Stimulated activated CD8-positive, alpha-beta memory T cell treated with anti-CD3 and anti-CD28 coated beads, Interleukin-12 subunit alpha, Interleukin-12 subunit beta, amount 100 ng/mL, for 24 hours (primary cell): ENCODE data around the gene SLC22A16.

ENCODE experiments used
- DNase-seq: peaks from one replicate; pipeline ENCODE4 v3.0.0-alpha.2; 2020; ENCODE audit errors: extremely low read depth

The SLC22A16 gene

GRCh38 chr6:110448846-110449540 is 27.4 kb downstream of the SLC22A16 start:
- no peak for DNase-seq

- DNase-seq = no peak
These were observed 28.7 kb downstream of the SLC22A16 start for GRCh38 chr6:110447761-110448160.

- no peak for DNase-seq
These were observed 30.0 kb downstream of the SLC22A16 start for GRCh38 chr6:110446405-110446804.

- DNase-seq = no peak
These were observed 36.4 kb downstream of the SLC22A16 start for GRCh38 chr6:110440026-110440425.

GRCh38 chr6:110439356-110439755 is 37.1 kb downstream of the SLC22A16 start:
- no peak for DNase-seq

GRCh38 chr6:110434961-110435602 is 41.3 kb downstream of the SLC22A16 start:
- DNase-seq = no peak

GRCh38 chr6:110432285-110432900 is 44.0 kb downstream of the SLC22A16 start:
- DNase-seq = no peak

- DNase-seq = no peak
These were observed 45.7 kb downstream of the SLC22A16 start for GRCh38 chr6:110430741-110431140.

- DNase-seq = no peak
These were observed 46.2 kb downstream of the SLC22A16 start for GRCh38 chr6:110430236-110430635.

GRCh38 chr6:110428153-110428552 is 48.3 kb downstream of the SLC22A16 start:
- DNase-seq = no peak

GRCh38 chr6:110425816-110426215 is 50.6 kb downstream of the SLC22A16 start:
- DNase-seq = no peak

GRCh38 chr6:110422444-110422822 is 54.0 kb downstream of the SLC22A16 start:
- no peak for DNase-seq

GRCh38 chr6:110421749-110422443 is 54.5 kb downstream of the SLC22A16 start:
- no peak for DNase-seq

GRCh38 chr6:110419028-110419739 is 57.2 kb downstream of the SLC22A16 start:
- DNase-seq = no peak

- DNase-seq = no peak
These were observed 57.8 kb downstream of the SLC22A16 start for GRCh38 chr6:110418594-110418993.

- DNase-seq = no peak
These were observed 61.1 kb downstream of the SLC22A16 start, which contains the start of gene DDO for GRCh38 chr6:110415086-110415916. Gene DDO (minus strand): TSS chr6:110415575. CDS start chr6:110413462, 2,113 bp downstream.

- no peak for DNase-seq
These were observed 61.7 kb downstream of the SLC22A16 start for GRCh38 chr6:110414669-110415068.

- no peak for DNase-seq
These were observed 64.1 kb downstream of the SLC22A16 start for GRCh38 chr6:110412360-110412759.

- no peak for DNase-seq
These were observed 65.9 kb downstream of the SLC22A16 start for GRCh38 chr6:110410511-110410910.

- no peak for DNase-seq
These were observed 66.6 kb downstream of the SLC22A16 start for GRCh38 chr6:110409794-110410193.

GRCh38 chr6:110408901-110409300 is 67.5 kb downstream of the SLC22A16 start:
- no peak for DNase-seq
